ENCODE results near the gene SALL4. TPM values are rescaled to one million over a fixed set of nuclear protein-coding genes. Genes with fewer than 3 reads are reported as not detected.
"Not testable (repeated sequence)": the region's sequence is repeated elsewhere in the genome, so short reads cannot be mapped to it uniquely, and the experiment has no call there.

The SALL4 gene
- total and polyA plus RNA-seq, 2 donors (not counting 3 experiments of a cell fraction or from before 2014, with no cell fraction given) = 1.3 to 1.9 TPM

- no peak overlapping the region for H3K9ac ChIP-seq (replicated peaks; ENCODE audit: extremely low read depth, insufficient read depth, low read length)
- FAIRE-seq (no peak), DNase-seq (ENCODE audit: low read depth, low spot score) (no peak)
- no peak for TF ChIP-seq FOS (IDR thresholded peaks at IDR 0.05; ENCODE audit: borderline replicate concordance, insufficient read depth, low read length)
- H3K9me3 ChIP-seq (replicated peaks; ENCODE audit: control insufficient read depth, insufficient read depth, low read length) = no peaks in the 10 kb centered on the region
- ChIA-PET POLR2A (no interaction called here), CTCF (no interaction called here)
- no peak overlapping the region for H3K27ac ChIP-seq (ENCODE audit: insufficient read depth, low read depth, low read length)
- dilution Hi-C loops (cut with MboI; ENCODE audit: extremely low pct_ligation_motif_present, low sequenced_read_pairs) (no loop called here), intact Hi-C loops (cut with micrococcal nuclease) (no loop called here)
- no peaks in the 10 kb centered on the region for H3K36me3 ChIP-seq (ENCODE audit: control insufficient read depth in 2 of 2, extremely low read depth in 1 of 2, insufficient read depth in 2 of 2, low read length in 2 of 2)
- no peak overlapping the region for H3K4me2 ChIP-seq (ENCODE audit: insufficient read depth, low read length)
- BruUV-seq (replicated peaks) = no TSS peak
- H3K27me3 ChIP-seq (ENCODE audit: control insufficient read depth in 2 of 2, insufficient read depth in 2 of 2, low read length in 2 of 2) = no peaks in the 10 kb centered on the region
- H4K20me1 ChIP-seq (replicated peaks; ENCODE audit: control insufficient read depth, extremely low read depth, insufficient read depth, low read length) = no peaks in the 10 kb centered on the region
- H3K4me1 ChIP-seq (ENCODE audit: control insufficient read depth, extremely low read depth, insufficient read depth, low read length) = peaks cover 23% of the 10 kb centered on the region
- peaks cover 11% of the 10 kb centered on the region for H3K79me2 ChIP-seq (ENCODE audit: control insufficient read depth, insufficient read depth, low read length)
- no peaks in the 10 kb centered on the region for H3K9me1 ChIP-seq (replicated peaks; ENCODE audit: control insufficient read depth, extremely low read depth, insufficient read depth, low read length)
- no peak overlapping the region for H2AFZ ChIP-seq (ENCODE audit: low read depth, low read length)
- no peak overlapping the region for H3K4me3 ChIP-seq (replicated peaks in 1 of 3; ENCODE audit: insufficient read depth in 1 of 3, low read depth in 1 of 3, low read length in 3 of 3)
Measured at GRCh38 chr20:51756653-51757052, 45.7 kb downstream of the SALL4 start.

- Histone ChIP-seq H3K27ac (ENCODE audit: insufficient read depth, low read depth, low read length) (peak overlapping the region; percentile 94), H3K4me1 (ENCODE audit: control insufficient read depth, extremely low read depth, insufficient read depth, low read length) (peaks cover 37% of the 10 kb centered on the region), H3K9ac (replicated peaks; ENCODE audit: extremely low read depth, insufficient read depth, low read length) (peak overlapping the region; percentile 80), H3K4me2 (ENCODE audit: insufficient read depth, low read length) (peak overlapping the region; percentile 87), H3K79me2 (ENCODE audit: control insufficient read depth, insufficient read depth, low read length) (peaks cover 12% of the 10 kb centered on the region)
- POLR2A ChIA-PET = interaction anchor here (0.6 to 0.9 kb wide), 2 partner anchors 10 to 162 kb away, joined by 3 to 4 read pairs; no protein-coding TSS in a partner anchor
- H3K27me3 ChIP-seq (ENCODE audit: control insufficient read depth in 2 of 2, insufficient read depth in 2 of 2, low read length in 2 of 2); H3K9me1 ChIP-seq (replicated peaks; ENCODE audit: control insufficient read depth, extremely low read depth, insufficient read depth, low read length); H4K20me1 ChIP-seq (replicated peaks; ENCODE audit: control insufficient read depth, extremely low read depth, insufficient read depth, low read length); BruUV-seq (replicated peaks); H3K4me3 ChIP-seq (replicated peaks in 1 of 3; ENCODE audit: insufficient read depth in 1 of 3, low read depth in 1 of 3, low read length in 3 of 3); DNase-seq (ENCODE audit: low read depth, low spot score); dilution Hi-C loops (cut with MboI; ENCODE audit: extremely low pct_ligation_motif_present, low sequenced_read_pairs); H3K9me3 ChIP-seq (replicated peaks; ENCODE audit: control insufficient read depth, insufficient read depth, low read length); H3K36me3 ChIP-seq (ENCODE audit: control insufficient read depth in 2 of 2, extremely low read depth in 1 of 2, insufficient read depth in 2 of 2, low read length in 2 of 2); H2AFZ ChIP-seq (ENCODE audit: low read depth, low read length): not testable (repeated sequence)
- CTCF ChIA-PET = interaction anchor here (0.7 to 1.8 kb wide), 5 partner anchors 8 to 330 kb away, joined by 3 to 8 read pairs (median 3); no protein-coding TSS in a partner anchor
- intact Hi-C loops (cut with micrococcal nuclease) = loop anchor here (2.0 to 5.0 kb wide), 4 partner anchors 14 to 179 kb away; no protein-coding TSS in a partner anchor
- peak; percentile 53 for FAIRE-seq
Measured at GRCh38 chr20:51753220-51753619, 49.1 kb downstream of the SALL4 start.

Measured in endothelial cell of umbilical vein (primary cell).